ENCODE data around the gene PALS2. TPM values are rescaled to one million over a fixed set of nuclear protein-coding genes. Genes with fewer than 3 reads are reported as not detected.

The PALS2 gene
- total RNA-seq, 1 experiment from 2014 or later: 68.4 TPM

GRCh38 chr7:24574386-24574785 lies 1.1 kb downstream of the PALS2 start:
- CTCF ChIA-PET: interaction anchor here (0.6 kb wide), 1 partner anchor 47 kb away, joined by 4 read pairs; no protein-coding TSS in a partner anchor
- no peaks in the 10 kb centered on the region for H3K36me3 ChIP-seq (ENCODE audit: insufficient read depth, low read length, poor library complexity, severe bottlenecking)
- BruUV-seq (replicated peaks): TSS peak; percentile 52
- peak overlapping the region; percentile 71 for H3K27ac ChIP-seq (ENCODE audit: low read depth, low read length, poor library complexity, severe bottlenecking)
- peaks cover 4% of the 10 kb centered on the region for H3K27me3 ChIP-seq (replicated peaks; ENCODE audit: insufficient read depth, low read depth, low read length, poor library complexity)
- peak overlapping the region; percentile 70 for H3K4me3 ChIP-seq (ENCODE audit: low read depth, low read length, poor library complexity, severe bottlenecking)
- no peak for TF ChIP-seq CTCF (conservative IDR thresholded peaks at IDR 0.05; ENCODE audit: low read depth, low read length)
- no peak for TF ChIP-seq EZH2 (IDR thresholded peaks at IDR 0.05; ENCODE audit: borderline replicate concordance, low read depth, low read length, poor library complexity, severe bottlenecking)
- POLR2A ChIA-PET (ENCODE audit: low non-redundant PET): no interaction called here
- peaks cover 38% of the 10 kb centered on the region for H3K4me1 ChIP-seq (ENCODE audit: insufficient read depth, low read length, poor library complexity, severe bottlenecking)
- intact Hi-C loops (cut with micrococcal nuclease; ENCODE audit: unreplicated experiment): loop anchor here (2.0 to 10.0 kb wide), 3 partner anchors 90 to 710 kb away; no protein-coding TSS in a partner anchor
- no peaks in the 10 kb centered on the region for H3K9me3 ChIP-seq (ENCODE audit: low read depth, low read length, poor library complexity, severe bottlenecking)
- DNase-seq (ENCODE audit: low spot score): peak; percentile 21

GRCh38 chr7:24574950-24575349 lies 1.7 kb downstream of the PALS2 start:
- peaks cover 4% of the 10 kb centered on the region for H3K27me3 ChIP-seq (replicated peaks; ENCODE audit: insufficient read depth, low read depth, low read length, poor library complexity)
- intact Hi-C loops (cut with micrococcal nuclease; ENCODE audit: unreplicated experiment): loop anchor here (2.0 to 10.0 kb wide), 4 partner anchors 90 to 710 kb away; no protein-coding TSS in a partner anchor
- POLR2A ChIA-PET (ENCODE audit: low non-redundant PET): no interaction called here
- H3K4me3 ChIP-seq (ENCODE audit: low read depth, low read length, poor library complexity, severe bottlenecking): peak overlapping the region; percentile 70
- H3K4me1 ChIP-seq (ENCODE audit: insufficient read depth, low read length, poor library complexity, severe bottlenecking): peaks cover 38% of the 10 kb centered on the region
- no peaks in the 10 kb centered on the region for H3K36me3 ChIP-seq (ENCODE audit: insufficient read depth, low read length, poor library complexity, severe bottlenecking)
- peak overlapping the region; percentile 71 for H3K27ac ChIP-seq (ENCODE audit: low read depth, low read length, poor library complexity, severe bottlenecking)
- CTCF ChIA-PET: interaction anchor here (0.6 to 0.7 kb wide), 2 partner anchors 88 to 257 kb away, joined by 3 to 5 read pairs; no protein-coding TSS in a partner anchor
- BruUV-seq (replicated peaks): no TSS peak
- H3K9me3 ChIP-seq (ENCODE audit: low read depth, low read length, poor library complexity, severe bottlenecking): no peaks in the 10 kb centered on the region
- TF ChIP-seq CTCF (conservative IDR thresholded peaks at IDR 0.05; ENCODE audit: low read depth, low read length) (no peak), EZH2 (IDR thresholded peaks at IDR 0.05; ENCODE audit: borderline replicate concordance, low read depth, low read length, poor library complexity, severe bottlenecking) (no peak)
- no peak for DNase-seq (ENCODE audit: low spot score)

- ChIA-PET CTCF (interaction anchor here (0.6 to 1.2 kb wide), 3 partner anchors 135 to 280 kb away, joined by 3 to 10 read pairs (median 3); no protein-coding TSS in a partner anchor), POLR2A (ENCODE audit: low non-redundant PET) (no interaction called here)
- Histone ChIP-seq H3K9me3 (ENCODE audit: low read depth, low read length, poor library complexity, severe bottlenecking) (no peaks in the 10 kb centered on the region), H3K4me1 (ENCODE audit: insufficient read depth, low read length, poor library complexity, severe bottlenecking) (peaks cover 44% of the 10 kb centered on the region), H3K4me3 (ENCODE audit: low read depth, low read length, poor library complexity, severe bottlenecking) (no peak overlapping the region), H3K27me3 (replicated peaks; ENCODE audit: insufficient read depth, low read depth, low read length, poor library complexity) (no peaks in the 10 kb centered on the region), H3K36me3 (ENCODE audit: insufficient read depth, low read length, poor library complexity, severe bottlenecking) (no peaks in the 10 kb centered on the region), H3K27ac (ENCODE audit: low read depth, low read length, poor library complexity, severe bottlenecking) (no peak overlapping the region)
- DNase-seq (ENCODE audit: low spot score): peak; percentile 82
- BruUV-seq (replicated peaks): no TSS peak
- intact Hi-C loops (cut with micrococcal nuclease; ENCODE audit: unreplicated experiment): loop anchor here (5.0 to 10.0 kb wide), 3 partner anchors 172 to 712 kb away; no protein-coding TSS in a partner anchor
- TF ChIP-seq EZH2 (IDR thresholded peaks at IDR 0.05; ENCODE audit: borderline replicate concordance, low read depth, low read length, poor library complexity, severe bottlenecking) (no peak), CTCF (conservative IDR thresholded peaks at IDR 0.05; ENCODE audit: low read depth, low read length) (peak; percentile 81)
Observed at GRCh38 chr7:24576171-24577025, 3.1 kb downstream of the PALS2 start.

Measured in A673 (cell line).